GM21723 (cell line): ENCODE results near the gene ZNF554.

Source experiments
- ATAC-seq: cut with Tn5 transposase; IDR thresholded peaks from one replicate; pipeline ENCODE4 v1.9.1; 2021; ENCODE audit warnings: mild to moderate bottlenecking, moderate library complexity; ENCODE audit not compliant: unreplicated experiment

Gene ZNF554

DNA sequence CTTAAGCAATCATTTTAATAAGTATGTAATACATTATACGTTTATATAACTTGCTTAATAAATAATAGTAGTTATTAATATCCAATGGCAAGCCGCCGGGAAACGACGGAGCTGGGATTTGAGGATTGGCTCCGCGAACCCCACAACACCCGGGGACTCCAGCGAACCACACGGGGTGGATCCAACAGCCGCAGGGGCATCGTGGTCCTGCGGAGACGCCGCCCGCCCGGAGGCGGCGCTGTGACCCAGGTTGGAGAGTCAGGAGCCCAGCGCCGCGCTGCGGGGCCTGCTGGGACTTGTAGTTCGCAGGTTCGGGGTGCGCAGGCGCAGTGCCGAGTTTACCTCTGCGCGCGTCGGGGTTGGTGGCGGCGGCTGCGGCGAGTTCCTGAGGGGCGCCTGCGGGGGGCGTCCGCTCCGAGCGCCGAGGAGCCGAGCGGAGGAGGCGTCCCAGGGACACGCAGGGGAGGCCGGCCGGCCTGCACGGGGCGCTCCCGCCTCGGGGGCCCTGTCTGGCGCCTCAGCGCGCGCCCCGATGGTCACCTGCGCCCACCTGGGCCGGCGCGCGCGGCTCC lies at the start of gene ZNF554:
TSS of gene ZNF554 (plus strand) at position 329 of the 572 bp plus-strand sequence. CDS start at position 533, 204 bp downstream.
- ATAC-seq = peak; percentile 86

DNA sequence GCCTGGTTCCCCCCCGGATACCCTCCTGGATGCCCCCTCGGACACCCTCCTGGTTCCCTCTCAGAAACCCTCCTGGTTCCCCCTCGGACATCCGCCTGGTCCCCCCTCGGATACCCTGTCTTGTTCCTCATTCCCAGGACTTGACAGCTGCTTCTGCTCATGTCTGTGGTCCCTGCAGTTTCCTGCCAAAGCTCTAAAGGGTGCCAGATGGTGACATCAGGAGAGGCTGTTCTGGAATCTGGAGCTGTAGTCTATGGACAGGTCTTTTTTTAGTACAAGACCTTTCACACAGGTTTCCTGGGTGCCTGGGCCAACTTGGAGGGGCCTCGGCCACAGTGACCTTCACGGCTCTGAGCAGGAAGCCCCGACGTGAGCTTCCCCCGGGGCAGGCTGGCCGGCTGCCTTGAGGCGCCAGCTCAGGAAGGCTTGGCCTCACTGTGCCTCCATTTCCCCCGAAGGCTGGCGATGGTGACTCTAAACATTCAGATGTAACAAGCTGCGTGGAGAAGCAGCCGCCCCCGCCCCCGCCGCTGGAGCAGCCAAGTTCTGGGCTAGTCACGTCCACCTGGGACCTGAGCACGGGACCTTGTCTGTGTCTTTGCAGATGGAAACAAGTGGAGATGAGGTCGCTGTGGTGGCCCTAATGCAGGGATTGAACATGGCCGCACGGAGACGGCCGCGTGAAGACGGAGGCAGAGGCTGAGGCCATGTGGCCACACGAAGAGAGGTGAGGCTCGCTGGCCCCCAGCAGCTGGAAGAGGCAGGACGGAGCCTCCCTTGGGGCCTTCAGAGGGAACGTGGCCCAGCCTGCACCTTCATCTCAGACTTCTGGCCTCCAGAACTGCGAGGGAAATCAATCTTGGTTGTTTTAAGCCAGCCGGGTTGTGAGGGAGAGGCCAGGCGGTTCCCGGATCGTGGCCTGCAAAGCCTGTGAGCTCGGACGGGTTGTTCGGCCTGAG lies 49.3 kb upstream of the ZNF554 start:
- ATAC-seq = no peak

DNA sequence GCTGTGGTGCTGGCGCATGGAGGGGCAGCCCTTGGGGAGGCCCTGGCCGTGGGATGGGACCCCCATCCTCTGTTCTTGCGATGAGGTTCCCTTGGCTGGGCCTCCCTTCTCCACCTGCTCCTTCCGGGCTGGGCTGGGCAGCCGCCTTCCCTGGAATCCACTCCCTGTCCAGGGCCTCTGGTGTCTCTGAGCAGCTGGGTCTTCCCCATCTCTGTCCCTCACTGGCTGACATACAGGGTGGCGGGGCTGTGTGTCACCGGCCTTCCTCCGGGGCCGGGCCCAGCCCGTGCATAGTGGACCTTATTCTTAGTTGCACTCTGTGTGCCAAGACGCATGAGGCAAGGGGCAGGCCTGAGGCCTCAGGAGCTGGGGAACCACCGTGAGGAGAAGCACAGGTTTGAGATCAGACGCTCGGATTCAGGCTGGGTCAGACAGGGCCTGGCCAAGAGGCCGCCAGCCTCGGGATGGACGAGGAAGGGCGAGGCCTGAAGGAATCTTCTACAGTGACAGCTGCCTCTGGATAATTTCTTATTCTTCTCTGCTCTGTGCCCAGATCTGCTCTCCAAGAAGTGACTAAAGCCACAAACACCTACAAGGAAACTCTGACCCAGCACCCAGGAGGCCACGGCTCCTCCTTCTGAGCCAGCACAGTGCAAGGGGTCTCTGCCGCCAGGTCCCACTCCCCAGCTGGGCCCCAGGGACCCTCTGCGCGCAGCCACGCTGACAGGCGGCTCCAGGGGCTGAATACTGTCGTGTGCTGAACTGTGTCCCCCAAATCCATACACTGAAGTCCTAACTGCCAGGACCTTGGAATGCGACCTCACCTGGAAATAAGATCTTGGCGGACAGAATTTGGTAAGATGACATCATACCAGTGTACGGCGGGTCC lies 47.6 kb upstream of the ZNF554 start:
- no peak for ATAC-seq

DNA sequence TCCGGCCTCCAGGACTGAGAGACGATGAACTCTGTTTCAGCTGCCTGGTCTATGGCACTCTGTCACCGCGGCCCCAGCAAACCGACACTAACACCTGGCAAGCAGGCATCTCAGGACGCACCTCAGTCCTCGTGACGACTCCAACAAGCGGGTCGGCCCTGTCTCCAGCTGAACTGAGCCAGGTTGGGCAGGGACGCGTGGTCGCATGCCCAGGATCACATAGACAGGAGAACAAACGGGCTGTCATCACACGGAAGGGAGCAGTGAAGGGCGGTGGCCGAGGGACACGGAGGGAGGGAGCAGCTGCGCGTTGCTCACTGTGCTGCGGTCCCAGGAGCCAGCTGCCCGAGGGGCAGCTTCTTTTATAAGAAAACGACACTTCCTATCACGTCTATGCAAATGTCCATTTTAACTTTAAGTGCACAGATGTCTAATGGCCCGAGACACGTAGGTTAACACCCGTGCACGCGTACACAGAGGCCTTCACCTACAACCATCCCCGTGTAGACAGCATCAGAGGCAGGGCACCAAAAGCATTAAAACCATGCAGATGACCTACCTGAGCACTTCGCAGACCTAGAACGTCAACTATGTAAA lies 45.5 kb upstream of the ZNF554 start:
- no peak for ATAC-seq

DNA sequence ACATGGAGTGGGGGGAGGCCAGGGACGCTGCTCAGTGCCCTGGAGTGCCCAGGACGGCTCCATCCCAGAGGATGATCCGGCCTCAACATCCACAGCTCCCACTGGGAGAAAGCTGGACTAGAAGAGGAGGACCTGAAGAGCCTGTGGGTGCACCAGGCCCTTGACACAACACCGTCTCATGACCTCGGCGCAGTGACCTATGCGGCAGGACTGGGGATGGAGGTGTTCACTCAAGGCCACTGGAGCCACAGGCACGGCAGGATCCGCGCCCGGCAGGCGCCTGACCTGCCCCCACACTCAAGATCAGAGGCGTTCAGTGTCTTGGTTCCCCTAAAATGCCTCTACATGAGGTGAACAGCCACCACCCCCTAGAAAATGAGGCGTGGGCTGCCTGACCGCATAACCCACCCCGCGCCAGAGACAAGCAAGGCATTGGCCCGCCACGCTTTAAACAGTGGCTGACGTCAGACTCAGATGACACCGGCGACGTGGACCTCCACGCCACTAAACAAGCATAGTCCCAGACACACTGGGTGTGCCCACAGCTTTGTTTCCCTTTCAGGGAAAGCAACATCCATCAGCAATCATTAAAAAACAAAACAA lies 44.6 kb upstream of the ZNF554 start:
- no peak for ATAC-seq

DNA sequence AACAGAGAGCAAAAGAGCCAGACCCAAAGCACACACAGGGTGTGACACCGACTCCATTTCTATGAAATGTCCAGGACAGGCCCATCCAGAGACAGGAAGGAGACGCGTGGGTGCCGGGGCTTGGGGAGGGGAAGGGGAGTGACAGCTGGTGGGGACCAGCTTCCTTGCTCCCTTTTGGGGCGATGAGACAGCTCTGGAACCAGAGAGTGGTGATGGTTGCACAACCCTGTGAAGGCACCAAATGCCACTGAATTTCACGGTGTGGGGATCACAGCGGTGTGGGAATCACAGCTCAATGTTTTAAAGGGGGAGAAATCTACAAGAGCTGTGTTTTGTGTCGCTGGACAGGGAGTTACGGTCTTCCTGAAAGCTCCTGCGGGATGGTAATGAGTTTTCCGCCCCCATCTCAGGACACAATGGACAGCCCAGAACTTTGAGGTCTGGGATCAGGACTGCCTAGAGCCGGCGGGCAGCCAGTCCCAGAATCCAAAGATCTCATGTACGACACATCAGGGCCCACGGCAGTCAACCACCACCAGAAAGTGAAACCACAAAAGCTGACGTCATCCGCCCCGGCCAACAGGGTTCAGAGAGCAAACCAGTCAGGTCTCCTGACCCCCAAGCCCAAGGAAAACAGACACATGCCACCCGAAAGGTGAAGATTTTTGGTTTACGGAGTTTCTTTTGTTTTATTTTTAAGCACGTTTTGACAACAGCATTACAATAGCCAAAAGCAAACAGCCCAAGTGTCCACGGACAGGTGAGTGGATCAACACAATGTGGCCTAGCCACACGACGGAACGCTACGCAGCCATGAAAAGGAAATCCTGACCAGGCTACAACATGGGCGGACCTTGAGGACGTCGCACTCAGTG lies 43.9 kb upstream of the ZNF554 start:
- no peak for ATAC-seq

DNA sequence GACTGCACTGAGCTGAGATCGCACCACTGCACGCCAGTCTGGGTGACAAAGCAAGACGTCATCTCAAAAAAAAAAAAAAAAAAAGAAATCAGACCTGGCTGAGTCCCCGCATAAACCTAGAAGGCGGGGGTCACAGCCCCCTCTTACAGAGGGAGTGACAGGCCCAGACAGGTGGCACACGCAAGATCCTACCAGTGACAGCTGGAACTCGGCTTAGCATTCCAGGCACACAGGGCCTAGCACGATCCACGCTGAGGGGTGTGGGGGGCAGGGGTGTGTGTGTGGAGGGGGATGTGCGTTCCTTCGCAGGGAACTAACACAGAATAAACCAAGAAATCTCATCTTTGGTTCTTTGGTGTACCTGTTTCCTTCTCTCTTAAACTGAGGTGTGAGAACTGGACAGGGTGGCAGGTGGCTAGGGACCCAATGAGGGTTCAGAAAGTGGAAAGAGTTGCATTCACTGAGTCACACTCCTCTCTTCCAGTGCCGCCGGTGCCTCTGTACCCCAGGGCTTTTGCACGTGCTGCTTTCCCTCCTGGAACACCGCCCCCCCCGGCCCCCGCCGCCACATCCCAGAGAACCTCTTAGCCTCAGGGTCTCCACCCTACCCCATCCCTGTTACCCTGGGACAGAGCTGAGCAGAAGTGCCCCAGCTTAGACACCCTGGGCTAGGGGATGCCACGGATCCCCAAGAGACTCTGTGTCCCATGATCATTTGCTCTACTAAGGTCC lies 41.5 kb upstream of the ZNF554 start:
- no peak for ATAC-seq

DNA sequence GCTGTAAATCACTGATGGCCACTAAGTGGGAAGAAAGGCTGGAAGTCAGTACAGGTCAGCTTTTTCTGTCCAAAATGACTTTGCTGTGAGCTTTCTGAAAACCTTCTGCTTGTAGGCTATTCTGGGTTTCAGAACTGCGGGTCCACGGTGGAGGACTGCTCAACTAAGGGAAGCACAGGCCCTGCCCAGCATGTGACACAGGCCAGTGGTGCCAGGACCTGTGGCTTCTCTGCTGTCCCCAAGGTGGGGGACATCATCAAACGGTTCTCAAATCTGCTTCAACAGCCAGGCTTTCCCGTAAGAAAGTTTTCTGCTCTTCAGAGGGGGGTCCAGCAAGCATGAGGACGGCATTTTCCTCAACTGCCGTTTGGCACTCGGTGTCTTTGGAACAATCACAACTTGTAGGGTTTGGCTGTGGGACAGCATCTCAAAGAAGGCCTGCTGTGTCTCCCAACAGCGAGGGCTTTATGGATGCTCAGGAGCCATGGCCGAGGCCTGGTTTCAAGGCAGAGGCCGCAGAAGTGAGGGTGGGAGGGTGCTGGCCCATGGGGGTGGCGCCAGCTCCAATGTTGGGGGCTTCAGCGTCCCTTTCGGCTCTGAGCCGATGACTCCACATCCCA lies 40.4 kb upstream of the ZNF554 start:
- no peak for ATAC-seq

DNA sequence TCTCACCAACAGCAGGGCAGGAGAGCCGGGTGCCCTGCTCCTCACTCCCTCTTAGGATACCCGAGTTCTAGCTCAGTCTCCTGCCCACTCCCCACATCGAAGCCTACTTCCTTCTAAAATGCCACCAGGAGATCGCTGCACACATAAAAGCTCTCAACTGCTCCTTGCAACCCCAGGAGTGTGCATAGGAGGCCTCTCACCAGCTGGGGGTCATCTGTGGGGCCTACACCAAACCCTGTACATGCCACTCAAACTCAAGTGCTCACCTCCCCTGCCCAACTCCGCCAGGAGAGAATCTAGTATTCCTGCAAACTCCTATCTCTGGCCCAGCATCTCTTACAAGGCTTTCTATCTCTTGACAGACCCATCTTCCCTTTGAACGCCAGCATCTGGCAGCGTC lies 39.4 kb upstream of the ZNF554 start:
- ATAC-seq = no peak

DNA sequence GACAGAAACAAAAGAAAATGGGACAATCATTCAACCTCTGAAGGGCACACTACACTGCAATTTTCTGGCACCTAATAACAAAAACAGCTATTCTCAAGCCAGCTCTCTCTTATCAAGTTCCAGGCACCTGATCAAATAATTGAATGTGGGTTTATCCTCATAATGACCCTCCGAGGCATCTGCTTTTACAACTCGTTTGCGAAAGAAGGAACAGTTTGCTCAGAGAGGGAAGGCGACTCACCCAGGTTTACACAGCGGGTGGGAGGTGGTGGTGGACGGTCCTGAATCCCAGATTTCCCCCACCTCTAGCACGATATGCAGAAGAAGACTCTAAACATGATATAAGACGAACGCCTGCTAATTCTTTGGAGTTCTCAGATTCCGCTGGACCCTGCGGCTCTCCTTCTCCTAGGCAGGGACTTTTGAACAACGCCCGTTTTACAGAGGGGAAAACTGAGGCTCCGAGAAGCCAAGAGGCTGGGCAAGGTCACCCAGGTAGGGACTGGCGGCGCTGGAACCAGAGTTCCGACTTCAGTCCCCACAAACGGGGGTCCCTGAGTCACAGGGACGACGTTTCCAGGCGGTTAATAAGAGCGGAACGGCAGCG lies 37.2 kb upstream of the ZNF554 start:
- ATAC-seq = no peak

DNA sequence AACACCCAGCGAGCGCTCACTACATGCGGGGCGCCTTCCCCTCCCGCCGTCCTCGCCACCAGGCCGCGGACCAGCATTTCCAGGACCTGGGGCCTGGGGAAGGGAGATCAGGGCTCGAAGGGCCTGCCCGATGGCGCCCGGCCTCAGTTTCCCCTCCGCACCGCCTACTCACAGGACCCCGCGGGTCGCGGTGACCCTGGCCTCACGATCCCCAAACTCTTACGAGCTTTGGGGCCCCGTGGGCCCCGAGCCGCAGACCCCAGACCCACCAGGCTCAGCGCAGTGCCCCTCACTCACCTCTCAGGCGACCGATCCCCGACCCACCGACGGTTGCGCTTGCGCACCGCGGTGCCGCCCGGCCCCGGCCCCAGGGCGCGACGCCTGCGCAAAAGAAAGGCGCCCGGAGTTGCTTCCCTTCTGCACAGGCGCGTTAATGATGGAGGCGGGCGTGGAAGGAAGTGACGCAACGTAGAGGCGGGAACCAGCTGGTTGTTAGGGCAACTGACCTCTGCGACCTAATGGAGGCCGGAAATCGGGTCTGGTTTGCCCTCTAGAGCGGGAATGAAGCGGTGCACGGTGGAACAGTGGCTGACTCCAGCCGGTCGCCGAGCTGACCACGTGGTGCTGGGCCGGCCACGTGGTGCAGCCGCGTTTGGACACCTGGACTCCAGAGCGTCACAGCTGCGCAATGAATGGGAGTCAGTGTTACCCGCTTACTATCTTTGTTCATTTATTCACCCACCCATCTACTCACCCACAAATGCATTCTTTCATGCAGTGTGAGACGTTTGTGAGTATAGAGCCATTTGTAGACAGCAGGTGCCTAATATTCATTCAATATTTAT lies 36.5 kb upstream of the ZNF554 start, which contains the start of gene SGTA:
TSS of gene SGTA (minus strand) at position 338 of the 845 bp plus-strand sequence. CDS start 14,205 bp downstream, outside the sequence.
- ATAC-seq = peak; percentile 74

DNA sequence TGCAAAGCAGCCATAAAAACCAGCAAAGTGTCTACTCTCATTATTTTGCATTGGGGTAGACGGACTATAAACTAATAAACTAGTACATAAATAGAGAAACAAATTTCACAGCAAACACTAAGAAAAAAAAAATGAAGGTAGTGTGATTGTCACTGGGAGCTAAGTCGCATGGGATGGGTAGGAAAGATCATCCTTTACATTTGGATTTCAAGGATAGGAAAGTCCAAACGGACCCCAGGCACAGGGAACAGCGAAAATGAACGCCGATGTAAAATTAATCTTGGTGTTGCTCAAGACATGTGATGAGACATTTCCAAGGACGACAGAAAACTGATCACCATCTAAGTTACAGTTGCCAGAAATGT lies 35.9 kb upstream of the ZNF554 start:
- no peak for ATAC-seq

DNA sequence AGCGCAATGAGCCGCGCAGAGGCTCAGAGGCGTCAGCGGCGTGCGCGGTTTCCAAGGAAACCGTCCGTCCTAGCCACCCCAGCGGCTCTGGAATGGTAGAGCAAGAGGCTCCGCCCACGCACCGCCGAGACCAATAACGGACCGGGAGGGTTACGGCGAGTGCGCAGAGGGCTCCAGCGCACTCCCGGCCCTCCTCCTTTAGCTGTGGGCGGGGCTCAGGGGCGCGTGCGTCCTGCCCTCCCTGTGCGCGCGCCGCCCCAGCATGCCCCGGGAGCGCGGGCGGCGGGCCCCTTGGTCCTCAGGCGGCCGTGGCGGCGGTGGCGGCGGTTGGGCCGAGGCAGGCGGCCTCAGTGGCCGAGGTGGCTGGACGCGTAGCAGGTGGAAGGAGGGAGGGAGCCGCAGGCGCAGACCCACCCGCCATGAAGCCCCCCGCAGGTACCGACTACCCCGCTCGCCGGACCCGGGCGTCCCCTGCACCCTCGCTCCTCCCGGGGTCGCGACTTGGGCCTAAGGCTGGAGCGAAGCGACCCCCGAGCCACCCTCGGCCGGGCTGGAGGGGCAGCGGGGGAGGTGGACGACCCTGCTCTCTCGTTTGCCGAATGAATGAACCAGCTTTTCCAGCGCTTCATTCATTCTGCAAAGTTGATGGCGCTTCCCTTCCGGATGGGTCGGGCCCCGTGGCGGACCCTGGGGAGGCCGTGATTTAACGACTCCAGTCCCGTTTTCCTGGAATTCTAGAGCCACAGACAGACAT lies 34.2 kb upstream of the ZNF554 start, which contains the start of gene THOP1:
TSS of gene THOP1 (plus strand) at position 260 of the 754 bp plus-strand sequence. CDS start at position 420, 160 bp downstream.
- ATAC-seq = peak; percentile 54

DNA sequence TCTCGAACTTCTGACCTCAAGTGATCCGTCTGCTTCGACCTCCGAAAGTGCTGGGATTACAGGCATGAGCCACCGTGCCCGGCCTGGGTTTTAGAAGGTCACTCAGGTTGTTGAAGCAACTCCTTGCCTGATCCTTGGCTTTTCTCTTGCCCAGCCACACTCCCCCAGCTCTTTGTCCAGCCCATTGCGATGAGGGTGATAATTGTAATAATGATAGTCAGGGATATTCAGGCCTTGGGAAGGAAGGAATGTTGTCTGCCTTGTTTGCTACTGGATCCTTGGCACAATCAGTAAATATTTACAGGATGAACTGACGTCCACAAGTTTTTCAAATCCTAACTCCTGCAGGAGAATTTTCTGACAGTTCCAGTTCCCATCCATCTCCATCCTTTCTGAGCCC lies 32.6 kb upstream of the ZNF554 start:
- no peak for ATAC-seq

DNA sequence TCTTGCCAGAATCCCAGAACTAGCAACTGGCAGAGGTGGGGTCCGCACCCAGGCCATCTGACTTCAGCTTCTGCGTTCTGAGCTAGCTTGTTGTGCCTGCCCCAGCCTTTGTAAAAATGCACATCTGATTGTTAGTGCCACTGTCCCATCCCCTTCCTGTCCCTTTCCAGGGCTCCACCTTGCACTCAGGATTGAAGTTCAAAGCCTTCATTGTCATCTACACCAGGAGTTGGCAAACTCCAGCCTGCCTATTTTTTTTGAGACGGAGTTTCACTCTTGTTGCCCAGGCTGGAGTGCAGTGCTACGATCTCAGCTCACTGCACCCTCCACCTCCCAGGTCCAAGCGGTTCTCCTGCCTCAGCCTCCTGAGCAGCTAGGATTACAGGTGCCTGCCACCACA lies 31.4 kb upstream of the ZNF554 start:
- no peak for ATAC-seq

DNA sequence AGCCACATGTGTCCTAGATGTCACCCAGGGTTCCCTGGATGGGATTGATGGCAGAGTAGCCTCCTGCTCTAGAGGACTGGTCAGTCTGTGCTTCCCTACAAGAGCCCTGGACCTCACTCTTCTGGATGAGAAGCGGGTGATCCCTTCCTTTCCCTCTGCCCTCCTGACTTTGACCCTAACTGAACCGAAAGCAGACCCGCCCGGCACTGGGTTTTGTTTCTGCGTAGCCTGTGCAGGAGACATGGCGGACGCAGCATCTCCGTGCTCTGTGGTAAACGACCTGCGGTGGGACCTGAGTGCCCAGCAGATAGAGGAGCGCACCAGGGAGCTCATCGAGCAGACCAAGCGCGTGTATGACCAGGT lies 29.5 kb upstream of the ZNF554 start:
- ATAC-seq = no peak
